GM12892 (cell line): ENCODE data around the gene EXOC3L1.

Source experiments
- DNase-seq: peaks from one replicate; pipeline ENCODE4 v3.0.0; 2011; ENCODE audit not compliant: insufficient read length
- FAIRE-seq: peaks from 2 replicates; lab custom pipeline; 2011; peaks lifted over from hg19 to GRCh38; lab: Jason Lieb, UNC
- POLR2A ChIP-seq: IDR thresholded peaks from 2 replicates; pipeline ENCODE4 v1.6.1; 2011; ENCODE audit warnings: low read depth, low read length, control low read depth
- POLR2AphosphoS5 ChIP-seq: IDR thresholded peaks from 2 replicates; pipeline ENCODE4 v1.6.1; 2011; ENCODE audit warnings: low read depth, low read length, control low read depth
- TAF1 ChIP-seq: IDR thresholded peaks from 2 replicates; pipeline ENCODE4 v1.6.1; 2011; ENCODE audit warnings: low read depth, mild to moderate bottlenecking, control low read depth, low read length, borderline replicate concordance

Gene EXOC3L1

GRCh38 chr16:67229906-67230808 lies 40.2 kb upstream of the EXOC3L1 start:
- no peak for DNase-seq
- TF ChIP-seq TAF1 = no peak
- TF ChIP-seq POLR2A = peak; percentile 35; the same call in 1 of the 2 replicates
- TF ChIP-seq POLR2AphosphoS5 = peak; percentile 65; the same call in 1 of the 2 replicates
- no peak for FAIRE-seq

DNA sequence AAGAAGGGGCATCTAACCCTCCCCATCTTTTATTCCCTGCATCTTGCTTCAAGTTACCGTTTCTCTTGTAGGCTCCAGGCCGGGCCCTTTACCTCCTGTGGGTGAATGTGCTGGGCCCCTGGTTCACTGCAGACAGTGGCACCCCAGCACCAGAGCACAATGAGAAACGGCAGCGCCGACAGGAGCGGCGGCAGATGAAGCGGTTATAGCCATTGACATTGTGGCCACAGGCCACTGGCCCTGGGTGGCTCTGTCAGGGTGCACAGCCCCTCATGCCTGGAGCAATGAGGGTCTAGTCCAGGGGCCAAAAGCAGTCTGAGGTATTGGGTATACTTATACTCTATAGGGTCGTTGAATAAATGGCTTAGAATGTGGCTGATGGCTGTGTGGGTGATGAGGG lies 39.0 kb upstream of the EXOC3L1 start:
- TF ChIP-seq POLR2A (no peak), TAF1 (no peak), POLR2AphosphoS5 (no peak)
- FAIRE-seq = no peak
- DNase-seq = no peak

DNA sequence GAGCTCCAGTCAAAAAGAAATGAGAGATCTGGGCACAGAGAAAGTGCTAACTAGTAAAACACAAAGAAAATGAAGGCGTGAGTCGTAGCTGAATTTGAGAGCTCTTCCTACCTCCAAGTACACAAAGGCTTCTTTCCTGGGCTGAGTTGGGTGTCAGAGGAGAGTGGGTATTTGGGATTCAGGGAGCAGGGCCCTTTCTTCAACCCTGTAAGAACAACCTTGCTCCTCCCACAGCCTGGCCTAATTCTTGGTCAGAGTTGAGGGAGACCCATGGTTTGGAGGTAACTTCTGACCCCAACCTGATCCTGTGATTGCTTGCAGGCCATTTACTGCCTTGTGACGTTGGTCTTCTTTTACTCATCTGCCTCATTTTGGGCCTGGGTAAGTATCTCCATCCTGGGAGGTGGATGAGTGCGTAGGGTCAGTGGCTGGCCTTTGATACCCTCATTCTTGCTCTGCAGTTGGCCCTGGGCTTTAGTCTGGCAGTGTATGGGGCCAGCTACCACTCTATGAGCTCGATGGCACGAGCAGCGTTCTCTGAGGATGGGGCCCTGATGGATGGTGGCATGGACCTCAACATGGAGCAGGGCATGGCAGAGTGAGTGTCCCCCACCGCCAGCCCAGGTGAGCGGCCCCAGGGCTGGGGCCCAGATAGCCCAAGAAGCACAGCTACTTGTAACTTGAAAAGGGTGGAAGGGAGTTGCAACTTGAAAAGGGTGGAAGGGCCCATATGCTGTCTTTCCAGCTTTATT lies 38.3 kb upstream of the EXOC3L1 start:
- DNase-seq = no peak
- FAIRE-seq = no peak
- TF ChIP-seq POLR2A (no peak), TAF1 (no peak), POLR2AphosphoS5 (0 out of 2 replicates have a peak, but pooled peaks have one; percentile 17)

DNA sequence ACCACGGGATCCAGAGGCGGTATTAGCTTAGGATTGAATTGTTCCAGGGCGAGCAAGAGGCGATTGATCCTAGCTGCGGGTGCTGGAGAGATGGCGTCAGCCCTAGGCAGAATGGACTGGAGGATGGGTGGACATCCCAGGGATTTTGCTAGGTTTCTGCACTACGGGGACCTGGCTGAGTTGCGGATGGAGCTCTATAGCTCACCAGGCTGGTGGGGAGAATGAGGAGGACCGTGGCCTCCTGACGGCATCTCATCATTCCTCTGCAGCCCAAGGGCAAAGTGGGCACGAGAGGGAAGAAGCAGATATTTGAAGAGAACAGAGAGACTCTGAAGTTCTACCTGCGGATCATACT lies 37.6 kb upstream of the EXOC3L1 start:
- FAIRE-seq (no peak), DNase-seq (no peak)
- TF ChIP-seq TAF1 (no peak), POLR2AphosphoS5 (no peak), POLR2A (no peak)

- TF ChIP-seq POLR2A (peak; percentile 78), TAF1 (peak; percentile 67; the same call in 1 of the 2 replicates), POLR2AphosphoS5 (peak; percentile 87)
- peak; percentile 98 for FAIRE-seq
- DNase-seq = peak; percentile 97
These were observed 37.0 kb upstream of the EXOC3L1 start, which contains the start of gene TMEM208 for GRCh38 chr16:67226804-67227566. Gene TMEM208, plus strand, starts transcription at chr16:67227130. Its CDS starts 89 bp downstream, at chr16:67227219.

GRCh38 chr16:67226295-67226803 lies 36.4 kb upstream of the EXOC3L1 start:
- no peak for DNase-seq
- TF ChIP-seq POLR2A (no peak), POLR2AphosphoS5 (no peak), TAF1 (no peak)
- FAIRE-seq = no peak

DNA sequence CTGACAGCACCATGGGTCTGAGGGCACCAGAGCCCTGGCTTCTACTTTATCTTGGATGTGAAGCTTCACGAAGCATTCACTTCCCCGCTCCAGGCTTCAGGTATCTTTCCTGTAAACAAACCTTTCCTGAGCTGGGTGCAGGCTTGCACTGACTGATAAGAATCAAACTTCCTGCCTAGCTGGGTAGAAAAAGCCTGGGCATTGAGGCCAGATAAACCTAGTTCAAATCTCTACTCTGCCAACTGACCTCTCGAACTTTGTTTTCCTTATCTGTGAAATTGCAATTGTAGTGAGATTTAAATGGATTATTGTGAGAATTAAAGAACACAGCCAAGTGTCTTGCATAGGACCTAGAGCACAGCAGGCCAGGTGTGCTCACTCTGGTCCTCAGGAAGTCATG lies 34.1 kb upstream of the EXOC3L1 start:
- no peak for FAIRE-seq
- TF ChIP-seq POLR2AphosphoS5 = no peak

GRCh38 chr16:67216612-67217490 lies 26.9 kb upstream of the EXOC3L1 start:
- TF ChIP-seq TAF1 (no peak), POLR2A (no peak), POLR2AphosphoS5 (no peak)
- no peak for DNase-seq
- FAIRE-seq = no peak

More for the DNA sequence above, 34.1 kb upstream of the EXOC3L1 start:
- DNase-seq = no peak

- no peak for FAIRE-seq
- no peak for TF ChIP-seq POLR2A
- TF ChIP-seq TAF1 = no peak
- no peak for TF ChIP-seq POLR2AphosphoS5
- no peak for DNase-seq
These were observed 25.8 kb upstream of the EXOC3L1 start for GRCh38 chr16:67215706-67216105.
